Activated T-helper 17 cell treated with anti-CD3 and anti-CD28 coated beads, Interleukin-2, amount 50 U/mL, for 72 hours (primary cell): ENCODE measurements around the gene IL11RA. TPM values are rescaled to one million over a fixed set of nuclear protein-coding genes. Genes with fewer than 3 reads are reported as not detected.

Source experiments
- ATAC-seq: fragments of 150-1000 bp; cut with Tn5 transposase; replicated peaks from 2 replicates; pipeline ENCODE4 v1.10.0; 2021; ENCODE audit warnings: mild to moderate bottlenecking, moderate library complexity
- H3K27ac Mint-ChIP-seq: one replicate; pipeline ENCODE4 v1.8.0; 2022; ENCODE audit warnings: mixed read lengths
- H3K27me3 Mint-ChIP-seq: one replicate; pipeline ENCODE4 v1.8.0; 2022; ENCODE audit warnings: mixed read lengths
- H3K36me3 Mint-ChIP-seq: one replicate; pipeline ENCODE4 v1.8.0; 2022; ENCODE audit warnings: low read depth, mild to moderate bottlenecking, mixed read lengths
- H3K4me1 Mint-ChIP-seq: one replicate; pipeline ENCODE4 v1.8.0; 2022; ENCODE audit warnings: mixed read lengths
- H3K4me3 Mint-ChIP-seq: one replicate; pipeline ENCODE4 v1.8.0; 2022; ENCODE audit warnings: mild to moderate bottlenecking, mixed read lengths
- H3K9me3 Mint-ChIP-seq: one replicate; pipeline ENCODE4 v1.8.0; 2022; ENCODE audit warnings: mixed read lengths
- total RNA-seq, 2 donors: library from RNA; stranded (reverse); gene quantifications; one replicate each; pipeline ENCODE4 v1.2.3, GENCODE V29; 2022

Gene IL11RA
- total RNA-seq, 2 donors from 2014 or later, result 30.4 to 48.9 TPM

DNA sequence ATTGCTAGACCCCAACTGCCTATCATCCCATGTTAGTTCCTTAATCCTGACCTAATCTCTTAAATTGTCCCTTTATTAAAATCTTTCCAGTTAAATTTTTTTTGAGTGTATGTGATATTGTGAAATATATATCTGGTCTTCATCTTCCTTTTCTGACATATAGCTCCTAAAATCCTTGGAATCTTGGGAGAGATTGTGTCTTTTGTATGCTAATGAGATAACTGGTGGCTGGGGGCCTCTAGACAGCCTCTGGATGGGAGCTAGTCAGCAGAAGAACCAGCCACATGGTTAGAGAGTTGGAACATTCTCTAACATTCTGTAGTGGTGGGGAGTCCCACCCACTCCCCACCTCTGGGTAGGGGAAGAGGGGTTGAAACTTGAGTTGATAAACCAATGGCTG lies 42.8 kb downstream of the IL11RA start:
- no peak for ATAC-seq
- Mint-ChIP-seq H3K4me3 (no peak overlapping the region), H3K27me3 (no peaks in the 10 kb centered on the region), H3K27ac (no peak overlapping the region), H3K9me3 (no peaks in the 10 kb centered on the region), H3K4me1 (no peaks in the 10 kb centered on the region), H3K36me3 (no peaks in the 10 kb centered on the region)

DNA sequence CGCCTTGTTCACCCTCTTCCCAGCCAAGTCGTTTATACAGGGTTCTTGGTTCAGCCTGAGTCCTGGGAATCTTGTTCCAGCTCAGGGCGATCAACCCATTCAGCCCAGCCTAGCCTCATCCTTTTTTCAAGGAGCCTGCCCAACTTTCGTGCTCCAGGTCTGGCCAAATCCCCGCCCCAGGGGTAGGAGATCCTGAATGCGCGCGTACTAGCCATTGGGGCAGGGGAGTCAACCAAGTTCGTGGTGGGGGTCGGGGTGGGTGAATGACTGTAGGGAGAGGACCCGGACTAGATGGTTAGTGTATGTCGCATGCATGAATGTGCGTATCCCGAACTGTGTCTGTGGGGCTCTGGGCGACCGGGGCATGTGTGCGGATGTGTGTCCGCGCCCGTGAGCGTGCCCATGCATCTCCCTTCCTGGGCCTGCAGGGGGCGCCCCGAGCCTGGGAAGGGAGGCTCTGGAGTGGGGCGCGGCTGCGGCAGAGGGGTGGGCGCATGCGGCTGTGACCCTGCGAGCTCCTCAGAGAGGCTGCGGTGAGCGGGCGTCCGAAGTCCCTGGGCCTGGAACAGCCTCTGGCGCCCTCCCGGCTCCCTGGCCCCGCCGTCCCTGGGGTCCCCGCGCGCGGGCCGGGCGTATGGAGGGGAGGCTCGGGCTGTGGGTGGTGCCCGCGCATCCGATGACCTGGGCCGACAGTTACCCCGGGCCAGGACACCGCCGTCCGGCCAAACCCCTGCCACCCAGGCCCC lies 49.2 kb downstream of the IL11RA start:
- Mint-ChIP-seq H3K4me3 (peak overlapping the region; percentile 80), H3K9me3 (no peaks in the 10 kb centered on the region), H3K27ac (no peak overlapping the region), H3K27me3 (no peaks in the 10 kb centered on the region), H3K4me1 (peaks cover 9% of the 10 kb centered on the region), H3K36me3 (no peaks in the 10 kb centered on the region)
- peak; percentile 88 for ATAC-seq

DNA sequence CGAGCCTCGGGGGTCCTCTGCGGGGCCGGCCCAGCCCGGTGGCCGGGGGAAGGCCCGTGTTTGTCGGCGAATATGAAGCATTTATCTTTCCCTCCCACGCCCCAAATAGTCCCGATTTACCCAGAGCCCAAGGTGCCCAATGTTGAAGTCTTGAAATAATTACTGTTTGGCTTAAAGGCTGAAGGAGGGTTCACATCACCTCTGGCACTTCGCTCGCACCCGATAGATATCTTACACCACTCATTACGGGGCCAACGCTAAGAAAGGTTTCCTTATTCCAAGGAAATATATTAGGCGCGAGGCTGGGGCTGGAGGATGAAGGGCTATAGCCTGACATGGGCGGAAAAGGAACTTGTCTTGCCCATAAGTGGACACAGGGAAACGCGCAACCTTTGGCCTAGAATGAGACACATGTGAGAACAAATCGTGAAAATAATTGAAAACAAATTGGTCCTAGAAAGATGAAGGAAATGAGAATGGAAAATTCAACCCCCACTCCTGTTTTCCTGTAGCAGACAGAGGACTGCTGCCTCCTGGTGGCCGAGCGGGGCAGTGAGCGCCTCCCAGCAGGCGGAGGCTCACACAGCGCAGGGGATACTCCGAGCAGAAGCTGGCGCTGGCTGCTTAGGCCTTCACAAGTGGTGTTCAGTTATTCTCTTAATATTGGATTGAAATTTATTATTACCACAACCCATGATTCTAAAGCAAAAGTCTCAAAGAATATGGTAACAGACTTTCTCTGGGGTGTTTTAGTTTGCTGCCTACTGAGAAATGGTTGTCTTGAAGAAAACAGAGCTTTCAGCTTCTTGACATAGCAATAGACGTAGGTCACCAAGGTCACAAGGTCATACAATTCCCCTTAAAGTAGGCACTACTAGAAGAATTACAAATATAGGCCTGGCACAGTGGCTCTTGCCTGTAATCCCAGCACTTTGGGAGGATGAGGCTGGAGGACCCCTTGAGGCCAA lies 50.1 kb downstream of the IL11RA start:
- ATAC-seq, result peak; percentile 82
- Mint-ChIP-seq H3K9me3 (no peaks in the 10 kb centered on the region), H3K4me1 (peaks cover 9% of the 10 kb centered on the region), H3K4me3 (peak overlapping the region; percentile 80), H3K27me3 (no peaks in the 10 kb centered on the region), H3K27ac (peak overlapping the region; percentile 20), H3K36me3 (no peaks in the 10 kb centered on the region)

DNA sequence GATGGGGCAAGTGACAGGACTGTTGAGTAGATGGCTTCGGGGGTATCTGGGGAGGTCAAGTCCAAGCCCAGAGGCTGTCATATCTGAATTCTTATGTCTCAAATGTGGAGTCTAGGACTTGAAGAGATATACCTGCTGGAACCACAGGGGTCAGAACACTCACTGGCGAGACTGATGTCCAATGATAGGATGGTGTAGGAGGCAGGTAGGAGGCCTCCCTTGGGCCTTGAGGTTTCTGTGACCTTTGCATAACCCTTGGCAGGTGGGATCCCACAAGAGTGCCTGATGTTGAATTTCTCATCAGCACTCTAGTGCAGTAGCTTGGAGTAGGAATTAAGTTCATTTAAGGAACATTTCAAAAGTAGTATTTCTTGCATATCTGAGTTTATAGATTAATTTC lies 55.1 kb downstream of the IL11RA start:
- Mint-ChIP-seq H3K4me3 (no peak overlapping the region), H3K27ac (no peak overlapping the region), H3K36me3 (no peaks in the 10 kb centered on the region), H3K4me1 (peaks cover under 1% of the 10 kb centered on the region), H3K9me3 (no peaks in the 10 kb centered on the region), H3K27me3 (peaks cover 4% of the 10 kb centered on the region)
- no peak for ATAC-seq

DNA sequence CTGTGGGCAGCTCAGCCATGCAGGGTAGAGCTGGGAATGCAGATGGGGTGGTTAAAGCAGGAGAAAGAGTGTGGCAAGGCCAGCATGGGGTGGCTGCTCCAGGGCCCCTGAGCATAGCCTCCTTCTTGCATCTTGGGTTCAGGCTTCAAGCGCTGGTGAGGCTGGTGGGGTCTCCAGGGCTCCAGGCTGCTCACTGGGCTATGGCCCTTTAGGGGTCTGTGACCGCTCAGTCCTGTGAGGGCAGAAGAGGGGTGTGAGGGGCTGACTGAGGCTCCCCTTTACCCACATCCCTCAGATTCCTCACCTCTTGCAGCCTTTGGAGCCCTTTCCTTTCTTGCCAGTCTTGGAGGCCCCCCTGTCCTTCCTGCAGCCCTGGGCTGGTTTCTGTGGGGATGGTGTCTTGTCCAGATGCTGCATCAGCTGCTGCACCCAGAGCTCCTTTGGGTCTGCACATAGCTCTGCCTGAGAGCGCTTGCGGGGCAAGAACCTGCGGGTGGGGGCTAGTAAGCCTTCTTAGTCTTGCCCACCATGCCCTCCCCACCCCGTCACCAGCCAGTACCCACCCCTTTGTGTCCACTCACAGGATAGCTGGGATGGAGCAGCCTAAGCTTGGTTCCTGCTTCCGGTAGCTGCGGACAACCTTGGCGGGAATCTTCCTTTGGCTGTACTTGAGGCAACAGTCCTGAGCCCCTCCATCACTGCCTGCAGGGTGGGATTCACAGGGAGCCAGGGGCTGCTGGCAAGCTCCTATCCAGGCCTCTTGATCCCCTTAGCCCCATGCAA lies 57.4 kb downstream of the IL11RA start:
- no peaks in the 10 kb centered on the region for H3K36me3 Mint-ChIP-seq

DNA sequence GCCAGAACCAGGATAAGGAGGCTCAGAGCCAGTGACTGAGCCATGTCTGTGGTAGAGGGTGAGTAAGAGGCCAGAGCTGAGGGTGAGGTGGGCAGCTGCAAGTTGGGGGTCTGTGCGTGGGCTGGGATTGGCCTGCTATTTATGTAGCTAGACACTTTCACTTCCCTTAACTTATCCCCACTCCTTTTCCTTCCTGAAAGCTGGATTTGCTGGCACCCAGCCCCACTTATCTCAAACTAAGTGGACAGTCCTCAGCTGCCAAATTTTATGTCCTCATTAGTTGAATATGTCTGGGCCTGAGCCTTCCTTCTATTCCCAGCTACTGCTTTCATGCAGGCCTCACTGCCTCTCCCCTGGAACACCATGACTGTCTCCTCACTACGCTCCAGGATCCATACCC lies 58.0 kb downstream of the IL11RA start, which contains the start of gene CCL21:
TSS of gene CCL21 (minus strand) at position 114 of the 400 bp plus-strand sequence. CDS start at position 44, 70 bp downstream.
- Mint-ChIP-seq H3K4me1 (no peaks in the 10 kb centered on the region), H3K27ac (no peak within 1 kb of the TSS), H3K36me3 (no peaks in the 10 kb centered on the region), H3K4me3 (no peak within 1 kb of the TSS), H3K27me3 (peaks cover 9% of the 10 kb centered on the region), H3K9me3 (no peaks in the 10 kb centered on the region)
- no peak for ATAC-seq

More for the DNA sequence above, 57.4 kb downstream of the IL11RA start:
- H3K27me3 Mint-ChIP-seq, result peaks cover 9% of the 10 kb centered on the region
- ATAC-seq, result no peak
- H3K4me3 Mint-ChIP-seq, result no peak overlapping the region
- no peaks in the 10 kb centered on the region for H3K4me1 Mint-ChIP-seq
- H3K9me3 Mint-ChIP-seq, result no peaks in the 10 kb centered on the region
- no peak overlapping the region for H3K27ac Mint-ChIP-seq

Other genes starting within 250 kb of the IL11RA start
- gene FAM219A, start 193.6 kb upstream of the IL11RA start, total RNA-seq, result 10 to 100 TPM; 12.5 to 12.9 TPM
- not detected for gene DNAI1, start 193.4 kb upstream of the IL11RA start, total RNA-seq
- not detected for gene ENHO, start 129.2 kb upstream of the IL11RA start, total RNA-seq
- not detected for gene CNTFR, start 62.5 kb upstream of the IL11RA start, total RNA-seq
- gene RPP25L, start 40.1 kb upstream of the IL11RA start, total RNA-seq, result 10 to 100 TPM; 21.3 to 25.8 TPM
- 10 to 100 TPM; 78.4 to 96.4 TPM for gene DCTN3, start 31.7 kb upstream of the IL11RA start, total RNA-seq
- gene ARID3C, start 23.1 kb upstream of the IL11RA start, total RNA-seq, result under 1 TPM; 0.17 to 0.42 TPM
- gene SIGMAR1, start 14.4 kb upstream of the IL11RA start, total RNA-seq, result 10 to 100 TPM; 42.6 to 75.3 TPM
- 10 to 100 TPM; 48.3 to 66.7 TPM for gene GALT, start 5.5 kb upstream of the IL11RA start, total RNA-seq
- gene CCL27, start 10.5 kb downstream of the IL11RA start, total RNA-seq, result 1 to 10 TPM in 1 of 2 donors, under 1 TPM in 1; 0.78 to 1.6 TPM
- not detected for gene CCL19, start 39.1 kb downstream of the IL11RA start, total RNA-seq
- gene CCL21, start 58.0 kb downstream of the IL11RA start, total RNA-seq, result not detected